BJ (cell line): Measurements from ENCODE around the gene METTL25. TPM values are rescaled to one million over a fixed set of nuclear protein-coding genes. Genes with fewer than 3 reads are reported as not detected.

Source experiments
- CTCF ChIA-PET: fragments of 350-600 bp; formaldehyde crosslinking; extraction: SDS; loops from one replicate; lab custom pipeline; 2021; ENCODE audit warnings: antibody characterized with exemption, inconsistent platforms; lab: Yijun Ruan, JAX
- POLR2A ChIA-PET: fragments of 300-600 bp; sonication (Branson Sonifier 250); formaldehyde crosslinking; extraction: SDS; loops from one replicate; lab custom pipeline; 2021; ENCODE audit warnings: antibody characterized with exemption; lab: Charles Lee
- DNase-seq: peaks from one replicate; pipeline ENCODE4 v3.0.0-alpha.2; 2011; ENCODE audit warnings: low read depth
- H3K27me3 ChIP-seq: 2 replicates; pipeline ENCODE4 v1.6.0; 2011; ENCODE audit warnings: low read length; ENCODE audit not compliant: control insufficient read depth, insufficient read depth
- H3K36me3 ChIP-seq: 2 replicates; pipeline ENCODE4 v1.5.1; 2011; ENCODE audit warnings: low read length; ENCODE audit not compliant: control insufficient read depth, insufficient read depth
- H3K4me3 ChIP-seq: 2 replicates; pipeline ENCODE4 v1.5.1; 2011; ENCODE audit warnings: low read depth, mild to moderate bottlenecking, control low read depth, low read length
- CTCF ChIP-seq: IDR thresholded peaks from 2 replicates; pipeline ENCODE4 v1.5.1; 2011; ENCODE audit warnings: low read depth, mild to moderate bottlenecking, control low read depth, inconsistent platforms, low read length, moderate library complexity; ENCODE audit not compliant: insufficient read depth
- polyA plus RNA-seq: library from polyadenylated mRNA; depleted of rRNA; stranded (reverse); fragments of >200 nt; gene quantifications from 2 replicates; pipeline ENCODE4 v1.2.3, GENCODE V29; 2011

METTL25 gene
- polyA plus RNA-seq, 1 experiment: 2.3 TPM

GRCh38 chr12:82411546-82412230, 53.4 kb downstream of the METTL25 start:
- no peaks in the 10 kb centered on the region for H3K27me3 ChIP-seq
- no peaks in the 10 kb centered on the region for H3K36me3 ChIP-seq
- ChIA-PET CTCF (interaction anchor here (0.9 kb wide), 1 partner anchor 13 kb away, joined by 3 read pairs; no protein-coding TSS in a partner anchor), POLR2A (no interaction called here)
- no peak for TF ChIP-seq CTCF
- H3K4me3 ChIP-seq: no peak overlapping the region
- no peak for DNase-seq

DNA sequence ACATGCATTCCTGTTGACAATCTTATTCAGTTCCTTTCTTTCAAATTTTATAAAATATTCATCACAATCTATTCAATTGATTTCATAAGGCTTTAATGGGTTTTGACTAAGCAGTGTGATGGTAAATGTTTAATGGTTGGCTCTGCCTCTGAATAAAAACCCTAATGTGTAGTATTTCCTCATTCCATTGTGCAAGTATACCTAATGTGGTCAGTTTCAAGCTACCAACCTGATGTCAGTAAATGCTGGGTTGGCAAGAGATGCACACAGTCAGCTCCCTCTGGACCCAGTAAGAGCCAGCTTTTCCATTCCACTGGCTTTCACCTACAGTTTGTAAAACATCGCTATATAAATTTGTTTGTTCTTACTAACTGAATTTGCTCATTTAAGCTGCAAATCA, 53.9 kb downstream of the METTL25 start:
- Histone ChIP-seq H3K27me3 (no peaks in the 10 kb centered on the region), H3K36me3 (no peaks in the 10 kb centered on the region), H3K4me3 (no peak overlapping the region)
- DNase-seq: no peak
- POLR2A ChIA-PET: no interaction called here
- CTCF ChIA-PET: interaction anchor here (0.9 kb wide), 1 partner anchor 14 kb away, joined by 3 read pairs; no protein-coding TSS in a partner anchor
- no peak for TF ChIP-seq CTCF

GRCh38 chr12:82414044-82414443, 55.7 kb downstream of the METTL25 start:
- no peak for DNase-seq
- ChIA-PET CTCF (no interaction called here), POLR2A (no interaction called here)
- H3K4me3 ChIP-seq: no peak overlapping the region
- no peaks in the 10 kb centered on the region for H3K36me3 ChIP-seq
- no peak for TF ChIP-seq CTCF
- no peaks in the 10 kb centered on the region for H3K27me3 ChIP-seq

GRCh38 chr12:82414926-82415325, 56.6 kb downstream of the METTL25 start:
- Histone ChIP-seq H3K4me3 (no peak overlapping the region), H3K27me3 (no peaks in the 10 kb centered on the region), H3K36me3 (no peaks in the 10 kb centered on the region)
- no peak for DNase-seq
- ChIA-PET CTCF (interaction anchor here (0.7 kb wide), 1 partner anchor 36 kb away, joined by 3 read pairs; no protein-coding TSS in a partner anchor), POLR2A (no interaction called here)
- TF ChIP-seq CTCF: no peak

DNA sequence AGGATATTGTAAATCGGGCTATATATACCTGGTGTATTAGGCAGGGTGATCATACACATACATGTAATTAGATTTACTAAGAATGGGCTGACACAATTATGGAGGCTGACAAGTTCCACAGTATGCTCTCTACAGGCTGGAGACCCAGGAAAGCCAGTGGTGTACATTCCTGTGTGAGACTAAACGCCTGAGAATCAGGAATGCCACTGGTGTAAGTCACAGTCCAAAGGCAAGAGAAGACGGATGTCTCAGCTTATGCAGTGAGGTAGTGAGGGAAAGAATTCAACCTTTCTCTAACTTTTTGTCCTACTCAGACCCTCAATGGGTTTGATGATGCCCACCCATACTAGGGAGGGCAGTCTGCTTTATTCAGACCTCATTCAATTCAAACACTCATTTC, 57.1 kb downstream of the METTL25 start:
- CTCF ChIA-PET: no interaction called here
- H3K27me3 ChIP-seq: no peaks in the 10 kb centered on the region
- H3K36me3 ChIP-seq: no peaks in the 10 kb centered on the region
- no peak for TF ChIP-seq CTCF
- H3K4me3 ChIP-seq: no peak overlapping the region
- no peak for DNase-seq
- POLR2A ChIA-PET: no interaction called here
